SK-N-DZ (cell line): Measurements from ENCODE around the gene RIPK4.
A peak's percentile ranks its signal among the peaks of the same experiment; 100 is the strongest.
"Not testable (repeated sequence)": the region's sequence is repeated elsewhere in the genome, so short reads cannot be mapped to it uniquely, and the experiment has no call there.

Experiments used
- DNase-seq: peaks from one replicate; pipeline ENCODE4 v3.0.0-alpha.2; 2015; ENCODE audit warnings: low spot score

RIPK4 gene

GRCh38 chr21:41795726-41796125 lies 28.9 kb upstream of the RIPK4 start:
- no peak for DNase-seq

- DNase-seq = no peak
These were observed 27.7 kb upstream of the RIPK4 start for GRCh38 chr21:41794600-41794999.

GRCh38 chr21:41792711-41793110 lies 25.9 kb upstream of the RIPK4 start:
- DNase-seq = no peak

DNA sequence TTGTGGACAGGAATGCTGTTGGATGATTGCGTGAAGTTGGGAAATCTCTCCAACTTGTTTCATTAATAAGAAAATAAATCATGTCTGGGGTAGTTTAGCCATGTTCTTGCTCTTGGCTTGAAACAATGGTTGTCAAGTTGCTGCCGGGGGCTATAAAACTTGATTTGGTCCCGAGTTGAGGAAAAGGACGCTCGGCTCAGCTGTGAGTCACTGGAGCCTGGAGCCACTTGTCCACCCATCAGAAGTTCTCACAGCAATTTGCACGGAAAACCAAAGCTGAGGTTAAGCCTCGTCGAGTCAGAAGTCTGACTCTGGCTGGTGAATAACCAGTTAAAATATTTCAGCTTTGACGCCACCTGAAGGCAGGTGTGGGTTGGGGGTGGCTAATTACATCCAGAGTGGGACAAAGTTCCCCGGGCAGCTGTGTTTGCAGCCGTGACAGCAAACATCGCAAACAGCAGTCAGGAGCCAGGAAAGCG lies 19.7 kb upstream of the RIPK4 start:
- no peak for DNase-seq

- not testable (repeated sequence) for DNase-seq
These were observed 18.4 kb upstream of the RIPK4 start for GRCh38 chr21:41785262-41785661.

DNA sequence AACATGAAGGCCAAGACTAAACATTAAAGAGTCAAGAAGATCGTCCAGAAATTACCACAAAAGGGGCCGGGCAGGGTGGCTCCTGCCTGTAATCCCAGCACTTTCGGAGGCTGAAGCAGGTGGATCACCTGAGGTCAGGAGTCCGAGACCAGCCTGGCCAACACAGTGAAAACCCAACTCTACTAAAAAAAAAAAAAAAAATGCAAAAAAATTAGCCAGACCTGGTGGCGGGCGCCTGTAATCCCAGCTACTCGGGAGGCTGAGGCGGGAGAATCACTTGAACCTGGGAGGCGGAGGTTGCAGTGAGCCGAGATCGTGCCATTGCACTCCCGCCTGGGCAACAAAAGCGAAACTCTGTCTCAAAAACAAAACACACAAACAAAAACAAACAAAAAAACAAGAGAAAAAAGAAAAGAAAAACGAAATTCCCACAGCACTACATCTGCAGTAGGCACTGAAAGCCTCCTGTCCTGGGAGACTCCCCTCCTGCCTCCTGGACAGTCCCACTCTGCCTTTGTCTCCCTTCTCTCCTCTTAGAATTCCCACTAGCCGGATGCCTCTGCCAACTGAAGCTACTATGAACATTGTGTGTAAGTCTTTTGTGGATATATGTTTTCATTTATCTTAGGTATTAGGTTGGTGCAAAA lies 17.7 kb upstream of the RIPK4 start:
- DNase-seq = no peak

GRCh38 chr21:41783476-41784180 lies 16.8 kb upstream of the RIPK4 start:
- DNase-seq = peak; percentile 76

GRCh38 chr21:41781050-41781410 lies 14.2 kb upstream of the RIPK4 start:
- DNase-seq = no peak

GRCh38 chr21:41780337-41781049 lies 13.6 kb upstream of the RIPK4 start:
- no peak for DNase-seq

DNA sequence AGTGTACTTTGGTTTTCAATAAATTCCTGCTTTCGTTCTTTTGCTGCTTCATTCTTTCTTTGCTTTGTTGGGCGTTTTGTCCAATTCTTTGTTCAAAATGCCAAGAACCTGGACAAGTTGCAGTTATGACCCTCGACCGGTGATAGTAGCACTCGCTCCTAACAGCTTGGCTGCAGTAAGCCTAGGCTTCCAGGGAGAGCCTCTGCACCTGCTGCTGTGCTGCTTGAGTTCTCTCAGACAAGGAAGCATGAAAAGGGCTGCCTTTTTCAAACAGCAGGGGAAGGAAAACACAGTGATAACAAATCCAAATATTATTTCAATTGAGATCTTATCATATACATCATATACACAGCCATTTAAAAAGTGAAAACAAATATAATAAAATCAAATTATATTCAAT lies 12.8 kb upstream of the RIPK4 start:
- no peak for DNase-seq

DNA sequence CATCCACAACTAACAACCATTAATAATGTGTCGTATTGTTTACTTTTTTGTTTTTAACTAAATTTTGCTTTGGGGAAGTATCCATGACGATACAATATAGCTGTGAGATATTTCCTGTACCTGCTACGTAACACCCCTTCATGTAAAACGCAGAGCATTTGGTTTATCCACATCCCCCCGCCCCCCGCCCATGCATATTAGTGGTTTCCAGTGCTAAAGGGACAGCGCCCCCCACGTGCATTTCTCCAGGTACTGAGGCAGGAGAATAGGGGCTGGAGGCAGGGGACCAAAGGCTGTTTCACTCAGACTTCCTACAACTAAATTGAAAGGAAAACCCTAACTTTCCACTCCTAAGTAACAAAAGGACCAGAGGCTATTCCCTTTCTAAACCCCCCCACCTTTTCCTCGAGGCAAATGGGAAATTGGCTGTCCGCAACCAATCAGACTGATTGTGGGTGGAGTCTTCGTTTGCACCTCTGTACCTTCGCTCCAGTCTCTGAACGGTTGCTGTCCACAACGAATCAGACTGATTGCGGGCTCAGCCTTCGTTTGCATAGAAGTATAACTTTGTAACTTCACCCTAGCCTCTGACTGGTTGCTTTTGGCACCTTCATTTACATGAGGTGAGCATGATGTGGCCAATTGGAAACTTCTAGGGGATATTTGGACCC lies 12.2 kb upstream of the RIPK4 start:
- no peak for DNase-seq

GRCh38 chr21:41777951-41778815 lies 11.3 kb upstream of the RIPK4 start:
- DNase-seq = peak; percentile 59

- DNase-seq = no peak
These were observed 9.9 kb upstream of the RIPK4 start for GRCh38 chr21:41776778-41777177.

- no peak for DNase-seq
These were observed 8.3 kb upstream of the RIPK4 start for GRCh38 chr21:41775149-41775472.

DNA sequence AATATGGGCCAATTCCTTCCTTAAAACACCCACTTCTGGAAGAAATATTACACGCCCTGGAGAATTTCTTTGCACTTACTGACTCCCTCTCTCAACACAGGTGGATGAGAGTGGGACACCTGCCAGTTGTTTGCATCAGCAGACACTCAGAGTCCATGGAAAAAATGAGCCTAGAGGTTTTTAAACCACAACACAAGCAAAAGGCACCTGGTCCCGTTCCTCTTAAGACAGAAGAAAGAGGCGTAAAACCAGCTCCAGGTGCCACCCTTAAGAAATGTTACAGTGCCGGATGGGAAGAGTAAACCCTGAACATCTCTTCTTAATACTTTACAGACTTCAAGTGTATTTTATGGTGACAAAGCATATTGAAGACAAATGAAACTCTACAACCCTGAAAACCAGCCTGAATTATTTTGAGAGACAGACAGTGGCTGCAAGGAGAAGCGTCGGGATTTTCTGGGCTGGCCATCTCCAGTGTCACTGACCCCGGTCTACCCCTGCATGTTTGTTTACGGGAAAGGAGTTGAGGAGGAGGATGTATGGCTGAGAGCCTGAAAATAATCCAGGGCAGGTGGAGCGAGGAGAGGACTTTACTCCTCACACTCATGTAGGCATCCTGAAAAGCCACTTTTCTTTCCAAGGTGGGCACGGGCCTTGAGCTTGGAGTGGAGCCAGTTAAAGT lies 7.8 kb upstream of the RIPK4 start:
- DNase-seq = no peak

GRCh38 chr21:41772351-41773080 lies 5.7 kb upstream of the RIPK4 start:
- DNase-seq = no peak

DNA sequence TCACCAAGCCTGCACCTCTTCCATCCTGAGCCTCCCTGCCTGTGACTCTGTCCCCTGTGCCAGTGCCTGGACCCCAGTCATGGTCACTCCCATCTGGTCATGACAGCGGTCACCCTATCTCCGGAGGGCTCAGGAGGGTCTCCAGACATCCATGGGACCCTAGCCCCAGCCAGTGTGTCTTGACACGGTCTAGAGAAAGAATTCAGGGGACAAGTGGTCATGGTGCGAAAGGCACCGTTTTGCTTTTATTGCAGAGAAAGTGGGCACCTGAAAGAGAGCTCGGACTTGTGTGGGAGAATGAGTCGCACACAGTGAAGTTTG lies 4.7 kb upstream of the RIPK4 start:
- no peak for DNase-seq

- DNase-seq = no peak
These were observed 4.2 kb upstream of the RIPK4 start for GRCh38 chr21:41770901-41771624.

DNA sequence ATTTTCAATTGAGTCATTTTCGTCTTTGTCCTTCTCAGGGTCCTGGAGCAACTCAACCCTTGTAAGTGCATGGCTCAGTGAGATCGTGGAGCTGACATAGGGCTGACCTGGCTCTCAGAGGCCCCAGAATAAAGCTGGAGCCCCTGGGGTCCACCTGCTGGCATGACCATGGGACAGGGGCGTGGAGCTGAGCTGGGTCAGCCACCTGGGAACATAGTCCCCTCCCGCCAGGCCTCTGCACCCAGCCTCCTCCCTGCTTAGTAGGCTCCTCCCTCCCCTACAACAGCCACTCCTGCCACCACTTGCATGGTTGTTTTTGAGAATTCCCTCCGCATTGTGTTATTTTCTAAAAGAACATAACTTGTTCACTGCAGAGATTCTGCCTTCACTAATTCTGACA lies 3.1 kb upstream of the RIPK4 start:
- no peak for DNase-seq

- DNase-seq = no peak
These were observed 2.7 kb upstream of the RIPK4 start for GRCh38 chr21:41769521-41769920.
